H1 (cell line): ENCODE measurements around the gene ARSB. TPM values are rescaled to one million over a fixed set of nuclear protein-coding genes. Genes with fewer than 3 reads are reported as not detected.

Source experiments
- CTCF ChIA-PET: fragments of 300-600 bp; sonication (Branson Sonifier 250); formaldehyde crosslinking; loops from one replicate; lab custom pipeline; 2021; ENCODE audit not compliant: partially characterized antibody; lab: Charles Lee
- POLR2A ChIA-PET: fragments of 300-600 bp; sonication (Branson Sonifier 250); formaldehyde crosslinking; loops from one replicate; lab custom pipeline; 2021; ENCODE audit warnings: inconsistent platforms; ENCODE audit not compliant: partially characterized antibody; lab: Charles Lee
- DNase-seq, 2 experiments: peaks; one replicate each; pipeline versions ENCODE4 v3.0.0 to v3.0.0-alpha.2; 2010 to 2022; ENCODE audit warnings: low spot score in 2 of 2, low read depth in 1 of 2, mixed read lengths in 1 of 2
- FAIRE-seq: peaks from 2 replicates; lab custom pipeline; 2011; peaks lifted over from hg19 to GRCh38; lab: Jason Lieb, UNC
- H2AFZ ChIP-seq: 2 replicates; pipeline ENCODE4 v1.8.1; 2012; ENCODE audit warnings: low read length, inconsistent platforms
- H2AK5ac ChIP-seq: 2 replicates; pipeline ENCODE4 v1.6.1; 2013; ENCODE audit warnings: low read depth, low read length
- H2BK120ac ChIP-seq: replicated peaks from 2 replicates; pipeline ENCODE3; 2013; ENCODE audit warnings: low read depth, low read length, inconsistent platforms
- H2BK12ac ChIP-seq: 2 replicates; pipeline ENCODE4 v1.6.1; 2013; ENCODE audit warnings: low read depth, low read length
- H2BK15ac ChIP-seq: 2 replicates; pipeline ENCODE4 v1.6.1; 2013; ENCODE audit warnings: low read length
- H2BK20ac ChIP-seq: 2 replicates; pipeline ENCODE4 v1.6.1; 2013; ENCODE audit warnings: low read length
- H2BK5ac ChIP-seq: 2 replicates; pipeline ENCODE4 v1.6.1; 2013; ENCODE audit warnings: low read depth, low read length
- H3K14ac ChIP-seq: 2 replicates; pipeline ENCODE4 v1.6.1; 2013; ENCODE audit warnings: inconsistent platforms; ENCODE audit not compliant: insufficient read length
- H3K18ac ChIP-seq: 2 replicates; pipeline ENCODE4 v1.6.1; 2013; ENCODE audit warnings: low read length; ENCODE audit errors: extremely low read depth
- H3K23ac ChIP-seq: 2 replicates; pipeline ENCODE4 v1.6.1; 2013; ENCODE audit warnings: inconsistent platforms; ENCODE audit not compliant: insufficient read length
- H3K23me2 ChIP-seq: 2 replicates; pipeline ENCODE4 v1.6.1; 2013; ENCODE audit warnings: low read depth, low read length
- H3K27ac ChIP-seq: 2 replicates; pipeline ENCODE4 v1.6.1; 2011; ENCODE audit warnings: low read depth, low read length, inconsistent platforms
- H3K27me3 ChIP-seq, 4 experiments: replicated peaks in 1 of 4; 1 replicate in 1 of 4; 2 replicates in 3 of 4; pipeline versions ENCODE4 v1.6.1 to v1.8.1; 2011 to 2013; ENCODE audit warnings: low read length in 3 of 4, mild to moderate bottlenecking in 3 of 4, inconsistent platforms in 2 of 4, mixed read lengths in 2 of 4, moderate library complexity in 1 of 4; ENCODE audit not compliant: control insufficient read depth in 3 of 4, insufficient read depth in 3 of 4; ENCODE audit errors: extremely low read depth in 1 of 4
- H3K36me3 ChIP-seq, 4 experiments: 2 replicates each; pipeline versions ENCODE4 v1.6.1 to v1.8.1; 2011 to 2013; ENCODE audit warnings: mild to moderate bottlenecking in 4 of 4, low read length in 3 of 4, moderate library complexity in 2 of 4, control low read depth in 1 of 4, inconsistent platforms in 1 of 4; ENCODE audit not compliant: insufficient read depth in 4 of 4, control insufficient read depth in 2 of 4
- H3K4ac ChIP-seq: replicated peaks from 2 replicates; pipeline ENCODE3; 2013; ENCODE audit warnings: low read length, low read depth, mixed read lengths, inconsistent platforms; ENCODE audit not compliant: insufficient read length
- H3K4me1 ChIP-seq, 4 experiments: replicated peaks in 1 of 4; 1 replicate in 1 of 4; 2 replicates in 3 of 4; pipeline versions ENCODE4 v1.6.1 to v1.8.1; 2011 to 2013; ENCODE audit warnings: low read length in 3 of 4, inconsistent platforms in 2 of 4, mixed read lengths in 1 of 4; ENCODE audit not compliant: insufficient read depth in 4 of 4, control insufficient read depth in 3 of 4
- H3K4me2 ChIP-seq, 2 experiments: 2 replicates each; pipeline versions ENCODE4 v1.6.1 to v1.8.1; 2011 to 2013; ENCODE audit warnings: low read depth in 2 of 2, low read length in 2 of 2, control low read depth in 1 of 2, inconsistent platforms in 1 of 2, mild to moderate bottlenecking in 1 of 2; ENCODE audit not compliant: insufficient read depth in 1 of 2
- H3K4me3 ChIP-seq, 4 experiments: fragments of 200-600, 300-600 bp in 1 of 4; sonication (generic), shearing (Covaris generic), sonication (Bioruptor Twin) in 1 of 4; 2 replicates each; pipeline versions ENCODE4 v1.5.1 to v1.8.1; 2011 to 2016; ENCODE audit warnings: low read length in 4 of 4, low read depth in 3 of 4, control low read depth in 2 of 4, inconsistent platforms in 2 of 4, mild to moderate bottlenecking in 2 of 4, mixed read lengths in 1 of 4, moderate library complexity in 1 of 4; ENCODE audit not compliant: insufficient read depth in 2 of 4; ENCODE audit errors: extremely low read depth in 1 of 4
- H3K56ac ChIP-seq: replicated peaks from 2 replicates; pipeline ENCODE3; 2013; ENCODE audit warnings: low read depth, mild to moderate bottlenecking, mixed read lengths, low read length, inconsistent platforms; ENCODE audit not compliant: insufficient read length
- H3K79me1 ChIP-seq: 2 replicates; pipeline ENCODE4 v1.6.1; 2013; ENCODE audit warnings: low read depth, low read length, control low read depth
- H3K79me2 ChIP-seq, 2 experiments: 2 replicates each; pipeline versions ENCODE4 v1.6.1 to v1.8.1; 2012 to 2013; ENCODE audit warnings: low read length in 2 of 2, mild to moderate bottlenecking in 2 of 2, inconsistent platforms in 1 of 2; ENCODE audit not compliant: insufficient read depth in 2 of 2, control insufficient read depth in 1 of 2
- H3K9ac ChIP-seq, 4 experiments: replicated peaks in 1 of 4; 1 replicate in 1 of 4; 2 replicates in 3 of 4; pipeline versions ENCODE4 v1.6.1 to v1.8.1; 2011 to 2013; ENCODE audit warnings: low read depth in 3 of 4, low read length in 3 of 4, control low read depth in 2 of 4, mild to moderate bottlenecking in 2 of 4, moderate library complexity in 2 of 4, inconsistent platforms in 1 of 4; ENCODE audit errors: extremely low read depth in 1 of 4
- H3K9me3 ChIP-seq, 2 experiments: 2 replicates each; pipeline versions ENCODE4 v1.6.1 to v1.8.1; 2012 to 2013; ENCODE audit warnings: mild to moderate bottlenecking in 2 of 2, moderate library complexity in 2 of 2, control low read depth in 1 of 2, inconsistent platforms in 1 of 2, low read depth in 1 of 2, low read length in 1 of 2, mixed read lengths in 1 of 2; ENCODE audit not compliant: insufficient read depth in 2 of 2
- H4K20me1 ChIP-seq, 2 experiments: replicated peaks in 1 of 2; 2 replicates each; pipeline versions ENCODE3 to v1.8.1; 2011 to 2013; ENCODE audit warnings: inconsistent platforms in 2 of 2, low read length in 2 of 2, mild to moderate bottlenecking in 1 of 2; ENCODE audit not compliant: insufficient read depth in 2 of 2, control insufficient read depth in 1 of 2
- H4K5ac ChIP-seq: 2 replicates; pipeline ENCODE4 v1.6.1; 2013; ENCODE audit warnings: low read length, low read depth, mixed read lengths, inconsistent platforms; ENCODE audit not compliant: insufficient read length
- H4K8ac ChIP-seq: 2 replicates; pipeline ENCODE4 v1.8.0; 2013; ENCODE audit warnings: mild to moderate bottlenecking, moderate library complexity, low read length, inconsistent platforms; ENCODE audit not compliant: insufficient read depth; ENCODE audit errors: extremely low read depth
- H4K91ac ChIP-seq: replicated peaks from 2 replicates; pipeline ENCODE3; 2013; ENCODE audit warnings: low read length, mixed read lengths, inconsistent platforms; ENCODE audit not compliant: insufficient read length
- BCL11A ChIP-seq, 2 experiments: IDR thresholded peaks; one replicate each; pipeline ENCODE4 v1.6.1; 2011; ENCODE audit warnings: low read depth in 2 of 2, low read length in 2 of 2, mild to moderate bottlenecking in 2 of 2
- CHD2 ChIP-seq: IDR thresholded peaks from 2 replicates; pipeline ENCODE4 v1.6.1; 2012; ENCODE audit warnings: low read length, improper control_type of control experiment
- CTBP2 ChIP-seq: IDR thresholded peaks from 2 replicates; pipeline ENCODE4 v1.7.0; 2011; ENCODE audit warnings: borderline replicate concordance, mild to moderate bottlenecking, moderate library complexity, mixed read lengths, low read length; ENCODE audit not compliant: insufficient read depth, insufficient read length
- JUN ChIP-seq: IDR thresholded peaks from 2 replicates; pipeline ENCODE4 v1.6.1; 2011; ENCODE audit warnings: low read depth, mild to moderate bottlenecking, improper control_type of control experiment, low read length
- POLR2AphosphoS5 ChIP-seq: IDR thresholded peaks from 2 replicates; pipeline ENCODE4 v1.6.1; 2011; ENCODE audit warnings: low read depth, low read length
- SRF ChIP-seq: IDR thresholded peaks from 2 replicates; pipeline ENCODE4 v1.6.1; 2011; ENCODE audit warnings: mild to moderate bottlenecking, low read depth, low read length, moderate library complexity
- SUZ12 ChIP-seq: fragments of 200-600 bp; sonication (generic); IDR thresholded peaks from 2 replicates; pipeline ENCODE4 v1.6.1; 2012; ENCODE audit warnings: mild to moderate bottlenecking, inconsistent platforms, low read length, moderate library complexity, mixed read lengths
- YY1 ChIP-seq: IDR thresholded peaks from 2 replicates; pipeline ENCODE4 v1.6.1; 2011; ENCODE audit warnings: low read depth, mild to moderate bottlenecking, low read length
- WGBS, 2 experiments: shearing (Covaris generic) in 1 of 2; methylation state at CpG; one replicate each; pipeline versions ENCODE4 v1.1.6 to v1.1.7; 2013 to 2015; ENCODE audit warnings: low lambda C conversion rate in 2 of 2, mixed read lengths in 2 of 2, inconsistent platforms in 1 of 2, low coverage in 1 of 2, missing lambda C conversion rate in 1 of 2; ENCODE audit not compliant: insufficient replicate concordance in 2 of 2, insufficient coverage in 1 of 2, insufficient read length in 1 of 2; ENCODE audit errors: extremely low coverage in 1 of 2, missing lambda C conversion rate in 1 of 2; 5-methylcytosine and 5-hydroxymethylcytosine counted together
- polyA plus RNA-seq, 7 experiments: library from polyadenylated mRNA; depleted of rRNA in 3 of 7; stranded (reverse) in 5 of 7; unstranded in 2 of 7; fragments of >200 nt in 5 of 7; fragments of 200-250 nt in 2 of 7; gene quantifications; 1 replicate in 5 of 7; 2 replicates in 1 of 7; 4 replicates in 1 of 7; pipeline versions ENCODE4 v1.2.1 to v1.2.3, GENCODE V29; 2011 to 2013; ENCODE audit warnings: missing spikeins in 2 of 7, mixed read lengths in 2 of 7
- total RNA-seq: library from RNA; stranded (reverse); fragmentation: NEBNext Ultra II Directional; extraction: Animal tissue kit (Norgen Biotek cat#: 25700); gene quantifications from 2 replicates; pipeline ENCODE4 v1.2.1, GENCODE V29; 2021
- TF ChIP-seq, protein P1 (sequence below), 3 experiments: IDR thresholded peaks; 1 replicate in 2 of 3; 2 replicates in 1 of 3; pipeline versions ENCODE4 v1.5.1 to v1.6.1; 2011; ENCODE audit warnings: low read length in 3 of 3, mild to moderate bottlenecking in 3 of 3, inconsistent platforms in 2 of 3, low read depth in 1 of 3, moderate library complexity in 1 of 3; ENCODE audit not compliant: insufficient read depth in 1 of 3; ENCODE audit errors: control extremely low read depth in 1 of 3

ARSB gene
- total and polyA plus RNA-seq, 2 of the 8 experiments (the other 6 are each of a cell fraction or from before 2014, with no cell fraction given), result 6.4 to 13.9 TPM

DNA sequence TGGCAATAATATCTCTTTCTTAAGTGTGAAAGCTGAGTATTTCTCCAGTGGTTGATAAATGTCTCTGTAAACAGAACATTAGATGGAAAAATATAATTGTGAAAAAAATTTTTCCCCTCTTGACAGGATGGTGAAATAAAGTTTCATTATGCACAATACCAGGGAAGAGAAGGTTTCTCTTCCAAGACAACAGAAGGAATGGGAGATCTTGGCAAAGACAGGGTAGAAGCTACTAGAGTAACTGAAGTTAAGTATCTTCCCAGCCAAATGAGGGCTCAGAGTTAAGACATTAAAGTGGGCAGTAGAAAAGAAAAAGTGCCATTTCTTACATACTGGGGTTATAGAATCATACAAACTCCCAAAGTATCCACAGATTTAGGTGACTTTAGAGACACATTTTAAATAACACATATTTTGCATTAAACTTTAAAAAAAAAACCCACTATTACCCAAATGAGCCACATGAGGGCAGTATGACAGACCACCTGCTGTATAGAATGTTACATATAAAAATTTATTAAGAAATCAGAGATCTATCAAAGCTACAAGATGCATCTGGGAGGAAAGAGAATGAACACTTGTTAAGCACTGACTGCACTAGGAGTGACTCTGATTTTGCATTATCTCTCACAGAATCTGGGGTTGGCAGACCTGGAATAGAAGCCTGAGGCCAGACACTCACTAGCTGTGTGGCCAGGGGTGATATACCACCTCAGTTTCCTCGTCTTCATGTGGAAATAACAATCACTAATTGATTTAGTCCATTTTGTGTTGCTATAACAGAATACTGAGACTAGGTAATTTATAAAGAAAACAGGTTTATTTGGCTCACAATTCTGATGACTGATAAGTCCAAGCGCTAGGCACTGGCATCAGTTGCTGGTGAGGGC, 98.5 kb downstream of the ARSB start:
- Histone ChIP-seq H2BK120ac (no peak overlapping the region), H4K91ac (no peak overlapping the region)
- FAIRE-seq, result no peak
- no peak for TF ChIP-seq SRF
- TF ChIP-seq, protein P1, sequence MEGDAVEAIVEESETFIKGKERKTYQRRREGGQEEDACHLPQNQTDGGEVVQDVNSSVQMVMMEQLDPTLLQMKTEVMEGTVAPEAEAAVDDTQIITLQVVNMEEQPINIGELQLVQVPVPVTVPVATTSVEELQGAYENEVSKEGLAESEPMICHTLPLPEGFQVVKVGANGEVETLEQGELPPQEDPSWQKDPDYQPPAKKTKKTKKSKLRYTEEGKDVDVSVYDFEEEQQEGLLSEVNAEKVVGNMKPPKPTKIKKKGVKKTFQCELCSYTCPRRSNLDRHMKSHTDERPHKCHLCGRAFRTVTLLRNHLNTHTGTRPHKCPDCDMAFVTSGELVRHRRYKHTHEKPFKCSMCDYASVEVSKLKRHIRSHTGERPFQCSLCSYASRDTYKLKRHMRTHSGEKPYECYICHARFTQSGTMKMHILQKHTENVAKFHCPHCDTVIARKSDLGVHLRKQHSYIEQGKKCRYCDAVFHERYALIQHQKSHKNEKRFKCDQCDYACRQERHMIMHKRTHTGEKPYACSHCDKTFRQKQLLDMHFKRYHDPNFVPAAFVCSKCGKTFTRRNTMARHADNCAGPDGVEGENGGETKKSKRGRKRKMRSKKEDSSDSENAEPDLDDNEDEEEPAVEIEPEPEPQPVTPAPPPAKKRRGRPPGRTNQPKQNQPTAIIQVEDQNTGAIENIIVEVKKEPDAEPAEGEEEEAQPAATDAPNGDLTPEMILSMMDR (IDR thresholded peaks at IDR 0.05; ENCODE audit: control extremely low read depth in 1 of 3, insufficient read depth in 1 of 3, low read depth in 1 of 3, low read length in 3 of 3), result peak in 1 of 3 experiments; percentile 34; a peak in 2 of 4 replicates
- TF ChIP-seq JUN, result no peak
- no peak for TF ChIP-seq SUZ12
- TF ChIP-seq YY1, result no peak
- no peak for TF ChIP-seq CTBP2
- TF ChIP-seq POLR2AphosphoS5, result no peak
- TF ChIP-seq CHD2, result no peak
- TF ChIP-seq BCL11A (IDR thresholded peaks at IDR 0.05; ENCODE audit: low read depth in 2 of 2, low read length in 2 of 2), result no peak

More for the DNA sequence above, 98.5 kb downstream of the ARSB start:
- no peak overlapping the region for H2BK12ac ChIP-seq
- H4K8ac ChIP-seq, result no peak overlapping the region
- no peaks in the 10 kb centered on the region for H3K36me3 ChIP-seq
- H3K4me2 ChIP-seq, result no peak overlapping the region
- ChIA-PET CTCF (interaction anchor here (0.6 to 5.3 kb wide), 41 partner anchors 9 to 1258 kb away, joined by 3 to 41 read pairs (median 3); no protein-coding TSS in a partner anchor), POLR2A (no interaction called here)
- H3K79me2 ChIP-seq, result no peaks in the 10 kb centered on the region
- H3K27ac ChIP-seq, result no peak overlapping the region
- H2BK5ac ChIP-seq, result no peak overlapping the region
- no peaks in the 10 kb centered on the region for H3K27me3 ChIP-seq
- no peak overlapping the region for H2AFZ ChIP-seq
- no peak for DNase-seq
- H4K20me1 ChIP-seq, result no peaks in the 10 kb centered on the region
- H3K4me3 ChIP-seq, result no peak overlapping the region
- H3K79me1 ChIP-seq, result no peaks in the 10 kb centered on the region
- H3K23me2 ChIP-seq, result no peaks in the 10 kb centered on the region
- WGBS, 2 experiments, result 81% methylated on average over 2 of the region's 2 CpGs; no CpG with 5 or more reads in 1 of the 2 experiments
- H2BK15ac ChIP-seq, result no peak overlapping the region
- no peak overlapping the region for H3K18ac ChIP-seq
- H3K4ac ChIP-seq, result no peak overlapping the region
- H3K14ac ChIP-seq, result no peak overlapping the region
- H4K5ac ChIP-seq, result no peak overlapping the region
- H3K9me3 ChIP-seq, result no peaks in the 10 kb centered on the region
- H3K9ac ChIP-seq, result no peak overlapping the region
- H3K23ac ChIP-seq, result no peak overlapping the region
- peaks cover 0 to 7% (median 1%) of the 10 kb centered on the region in 4 experiments; a peak in 1 of 7 replicates for H3K4me1 ChIP-seq
- no peak overlapping the region for H3K56ac ChIP-seq
- H2BK20ac ChIP-seq, result no peak overlapping the region
- H2AK5ac ChIP-seq, result no peak overlapping the region
